Right atrium auricular region (tissue), 2 donors: Measurements from ENCODE around the gene ADM. TPM values are rescaled to one million over a fixed set of nuclear protein-coding genes. Genes with fewer than 3 reads are reported as not detected.

Source experiments
- DNase-seq: peaks from one replicate; pipeline ENCODE4 v3.0.0-alpha.2; 2019; ENCODE audit warnings: low spot score
- H3K27ac ChIP-seq, 2 donors: fragments of 200-600 bp; sonication (generic); 1 replicate in 1 of 2; 2 replicates in 1 of 2; pipeline ENCODE4 v1.5.1; 2016 to 2019
- H3K27me3 ChIP-seq, 2 donors: fragments of 200-600 bp; sonication (generic); one replicate each; pipeline versions ENCODE4 v1.5.1 to v1.6.0; 2017 to 2019
- H3K36me3 ChIP-seq: fragments of 200-600 bp; sonication (generic); one replicate; pipeline ENCODE4 v1.5.1; 2016
- H3K4me1 ChIP-seq, 2 donors: fragments of 200-600 bp; sonication (generic); one replicate each; pipeline versions ENCODE4 v1.5.1 to v1.6.0; 2017 to 2019
- H3K4me3 ChIP-seq, 2 donors: fragments of 200-600 bp; sonication (generic); 1 replicate in 1 of 2; 2 replicates in 1 of 2; pipeline ENCODE4 v1.5.1; 2017 to 2019; ENCODE audit warnings: mild to moderate bottlenecking in 1 of 2, moderate library complexity in 1 of 2
- H3K9me3 ChIP-seq, 2 donors: fragments of 200-600 bp; sonication (generic); one replicate each; pipeline ENCODE4 v1.5.1; 2019
- CTCF ChIP-seq, 2 donors: fragments of 200-600 bp; sonication (generic); IDR thresholded peaks; one replicate each; pipeline ENCODE4 v1.5.1; 2019; ENCODE audit warnings: antibody characterized with exemption in 2 of 2
- total RNA-seq, 2 donors: library from RNA; depleted of rRNA; stranded (reverse); fragments of >200 nt; gene quantifications; one replicate each; pipeline ENCODE4 v1.1.0, GENCODE V29; 2016

ADM gene
- total RNA-seq, 2 donors from 2014 or later: 31.2 to 217 TPM

GRCh38 chr11:10265936-10266335 is 38.9 kb upstream of the ADM start:
- TF ChIP-seq CTCF (IDR thresholded peaks at IDR 0.05): no peak
- no peaks in the 10 kb centered on the region for H3K27me3 ChIP-seq
- no peaks in the 10 kb centered on the region for H3K36me3 ChIP-seq
- no peaks in the 10 kb centered on the region for H3K4me1 ChIP-seq
- DNase-seq: no peak
- no peak overlapping the region for H3K27ac ChIP-seq
- H3K9me3 ChIP-seq: no peaks in the 10 kb centered on the region
- no peak overlapping the region for H3K4me3 ChIP-seq

- Histone ChIP-seq H3K4me3 (no peak overlapping the region), H3K36me3 (no peaks in the 10 kb centered on the region), H3K27me3 (no peaks in the 10 kb centered on the region), H3K27ac (no peak overlapping the region), H3K4me1 (no peaks in the 10 kb centered on the region), H3K9me3 (no peaks in the 10 kb centered on the region)
- TF ChIP-seq CTCF (IDR thresholded peaks at IDR 0.05): no peak
- no peak for DNase-seq
Measured at GRCh38 chr11:10267821-10268220, 37.1 kb upstream of the ADM start.

GRCh38 chr11:10268746-10269488 is 36.0 kb upstream of the ADM start:
- H3K4me1 ChIP-seq: no peaks in the 10 kb centered on the region
- H3K36me3 ChIP-seq: no peaks in the 10 kb centered on the region
- TF ChIP-seq CTCF (IDR thresholded peaks at IDR 0.05): no peak
- H3K27ac ChIP-seq: no peak overlapping the region
- H3K9me3 ChIP-seq: no peaks in the 10 kb centered on the region
- H3K27me3 ChIP-seq: no peaks in the 10 kb centered on the region
- DNase-seq: no peak
- H3K4me3 ChIP-seq: no peak overlapping the region

- no peak overlapping the region for H3K27ac ChIP-seq
- H3K4me3 ChIP-seq: no peak overlapping the region
- no peak for TF ChIP-seq CTCF (IDR thresholded peaks at IDR 0.05)
- H3K36me3 ChIP-seq: no peaks in the 10 kb centered on the region
- H3K4me1 ChIP-seq: no peaks in the 10 kb centered on the region
- DNase-seq: no peak
- no peaks in the 10 kb centered on the region for H3K27me3 ChIP-seq
- H3K9me3 ChIP-seq: no peaks in the 10 kb centered on the region
Measured at GRCh38 chr11:10272132-10272531, 32.7 kb upstream of the ADM start.

- Histone ChIP-seq H3K9me3 (no peaks in the 10 kb centered on the region), H3K27me3 (no peaks in the 10 kb centered on the region), H3K4me1 (no peaks in the 10 kb centered on the region), H3K36me3 (no peaks in the 10 kb centered on the region), H3K4me3 (no peak overlapping the region), H3K27ac (no peak overlapping the region)
- no peak for TF ChIP-seq CTCF (IDR thresholded peaks at IDR 0.05)
- DNase-seq: no peak
Measured at GRCh38 chr11:10273738-10274137, 31.1 kb upstream of the ADM start.

GRCh38 chr11:10274726-10275125 is 30.1 kb upstream of the ADM start:
- H3K27me3 ChIP-seq: no peaks in the 10 kb centered on the region
- TF ChIP-seq CTCF (IDR thresholded peaks at IDR 0.05): no peak
- H3K27ac ChIP-seq: no peak overlapping the region
- no peaks in the 10 kb centered on the region for H3K9me3 ChIP-seq
- no peaks in the 10 kb centered on the region for H3K4me1 ChIP-seq
- no peak for DNase-seq
- H3K4me3 ChIP-seq: no peak overlapping the region
- H3K36me3 ChIP-seq: no peaks in the 10 kb centered on the region
